Measurements from ENCODE around the gene KIF1C.

The KIF1C gene

GRCh38 chr17:5031365-5032082, 33.8 kb downstream of the KIF1C start:
- peak overlapping the region; percentile 90 for H2AFZ ChIP-seq
- no peaks in the 10 kb centered on the region for H3K4me1 ChIP-seq
- H3K4me3 ChIP-seq (ENCODE audit: low read depth, low read length), result peak overlapping the region; percentile 45
- H3K4me2 ChIP-seq (ENCODE audit: low read length), result peak overlapping the region; percentile 75
- H3K36me3 ChIP-seq (ENCODE audit: control insufficient read depth, insufficient read depth, low read length), result no peaks in the 10 kb centered on the region
- H3K79me2 ChIP-seq, result no peaks in the 10 kb centered on the region
- TF ChIP-seq CTCF (IDR thresholded peaks at IDR 0.05), result peak; percentile 82
- no peaks in the 10 kb centered on the region for H3K27me3 ChIP-seq (ENCODE audit: control insufficient read depth, insufficient read depth, low read length)
- no peak overlapping the region for H3K27ac ChIP-seq
- H3K9me3 ChIP-seq (ENCODE audit: control insufficient read depth, low read length), result no peaks in the 10 kb centered on the region
- no peak overlapping the region for H3K9ac ChIP-seq

GRCh38 chr17:5032865-5033264, 35.1 kb downstream of the KIF1C start:
- no peak overlapping the region for H3K4me3 ChIP-seq (ENCODE audit: low read depth, low read length)
- no peaks in the 10 kb centered on the region for H3K79me2 ChIP-seq
- no peaks in the 10 kb centered on the region for H3K36me3 ChIP-seq (ENCODE audit: control insufficient read depth, insufficient read depth, low read length)
- no peak overlapping the region for H3K9ac ChIP-seq
- H3K4me1 ChIP-seq, result no peaks in the 10 kb centered on the region
- H3K9me3 ChIP-seq (ENCODE audit: control insufficient read depth, low read length), result no peaks in the 10 kb centered on the region
- H3K27me3 ChIP-seq (ENCODE audit: control insufficient read depth, insufficient read depth, low read length), result no peaks in the 10 kb centered on the region
- H3K27ac ChIP-seq, result no peak overlapping the region
- no peak overlapping the region for H2AFZ ChIP-seq
- no peak overlapping the region for H3K4me2 ChIP-seq (ENCODE audit: low read length)
- TF ChIP-seq CTCF (IDR thresholded peaks at IDR 0.05), result no peak

GRCh38 chr17:5033352-5034015, 35.7 kb downstream of the KIF1C start:
- Histone ChIP-seq H3K79me2 (no peaks in the 10 kb centered on the region), H3K27ac (no peak overlapping the region), H3K27me3 (ENCODE audit: control insufficient read depth, insufficient read depth, low read length) (no peaks in the 10 kb centered on the region), H3K36me3 (ENCODE audit: control insufficient read depth, insufficient read depth, low read length) (no peaks in the 10 kb centered on the region), H3K4me2 (ENCODE audit: low read length) (no peak overlapping the region), H3K4me1 (no peaks in the 10 kb centered on the region), H3K9me3 (ENCODE audit: control insufficient read depth, low read length) (no peaks in the 10 kb centered on the region), H3K9ac (no peak overlapping the region), H2AFZ (no peak overlapping the region), H3K4me3 (ENCODE audit: low read depth, low read length) (no peak overlapping the region)
- TF ChIP-seq CTCF (IDR thresholded peaks at IDR 0.05), result no peak

DNA sequence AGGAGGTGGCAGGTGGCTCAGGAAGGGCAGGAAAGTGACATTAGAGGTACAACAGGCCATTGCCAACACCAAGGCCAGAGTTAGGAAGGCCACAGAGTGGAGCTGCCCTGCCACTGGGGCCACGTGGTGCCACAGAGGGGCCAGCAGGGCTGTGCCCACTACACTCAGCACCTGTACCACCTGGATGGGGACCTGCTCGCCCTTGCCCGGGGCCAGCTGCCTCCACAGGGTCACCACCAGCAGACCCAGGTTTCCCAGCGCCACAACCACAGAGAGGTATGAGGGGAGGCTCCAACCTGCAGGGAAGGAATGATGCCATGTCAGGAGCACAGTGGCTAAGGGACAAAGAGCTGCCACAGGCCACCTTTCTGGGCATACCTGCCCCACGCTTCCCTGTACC, 36.3 kb downstream of the KIF1C start:
- Histone ChIP-seq H3K9ac (no peak overlapping the region), H3K79me2 (no peaks in the 10 kb centered on the region), H3K4me1 (no peaks in the 10 kb centered on the region), H3K9me3 (ENCODE audit: control insufficient read depth, low read length) (no peaks in the 10 kb centered on the region), H2AFZ (no peak overlapping the region), H3K4me3 (ENCODE audit: low read depth, low read length) (no peak overlapping the region), H3K27me3 (ENCODE audit: control insufficient read depth, insufficient read depth, low read length) (no peaks in the 10 kb centered on the region), H3K36me3 (ENCODE audit: control insufficient read depth, insufficient read depth, low read length) (no peaks in the 10 kb centered on the region), H3K27ac (no peak overlapping the region), H3K4me2 (ENCODE audit: low read length) (no peak overlapping the region)
- TF ChIP-seq CTCF (IDR thresholded peaks at IDR 0.05), result no peak

Measured in parathyroid adenoma (tissue), 2 donors.